Measurements from ENCODE around the gene SECISBP2.

Gene SECISBP2

GRCh38 chr9:89405826-89406225 lies 87.5 kb downstream of the SECISBP2 start:
- DNase-seq (ENCODE audit: low read depth), result no peak

GRCh38 chr9:89407070-89407469 lies 88.8 kb downstream of the SECISBP2 start:
- DNase-seq (ENCODE audit: low read depth), result no peak

GRCh38 chr9:89408628-89409101 lies 90.4 kb downstream of the SECISBP2 start:
- DNase-seq (ENCODE audit: low read depth), result no peak
